Stimulated activated CD4-positive, alpha-beta T cell treated with anti-CD3 and anti-CD28 coated beads, Interleukin-1b, Interleukin-23, amount 100 ng/mL, for 24 hours (primary cell): ENCODE data around the gene MUC2.

Experiments
- DNase-seq, 4 experiments: peaks; one replicate each; pipeline ENCODE4 v3.0.0-alpha.2; 2020; ENCODE audit warnings: low read depth in 4 of 4, low spot score in 1 of 4

MUC2 gene

DNA sequence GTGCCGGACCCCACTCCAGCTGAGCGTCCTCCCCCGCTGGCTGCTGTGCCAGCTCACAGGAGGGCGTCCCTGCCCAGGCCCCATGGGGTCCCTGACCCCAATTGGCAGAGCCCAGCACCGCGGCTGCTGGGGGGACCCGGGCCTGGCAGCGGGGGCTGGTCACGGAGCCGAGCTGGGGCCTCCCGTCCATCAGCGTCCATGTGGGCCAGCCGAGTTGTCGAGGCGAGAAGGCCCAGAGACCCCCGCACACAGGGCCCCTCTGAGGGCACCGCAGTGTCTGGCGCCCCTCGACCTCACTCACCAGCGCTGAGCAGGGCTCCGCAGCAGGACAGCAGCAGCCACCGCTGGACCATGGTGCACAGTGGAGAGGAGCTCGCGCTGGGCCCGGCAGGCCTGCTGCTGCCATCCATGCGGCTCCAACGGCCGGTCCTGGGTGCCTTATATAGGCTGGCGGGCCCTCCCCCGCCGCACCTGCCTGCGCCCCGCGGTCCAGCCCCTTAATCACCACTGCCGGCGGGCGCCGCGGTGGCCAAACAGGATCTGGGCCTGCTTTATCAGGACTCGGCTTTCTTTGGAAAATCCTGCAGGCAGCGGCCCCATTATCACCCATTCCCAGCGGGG lies 38.3 kb upstream of the MUC2 start, which contains the start of gene MUC6:
Gene MUC6, minus strand, starts transcription at position 416 of the 621 bp plus-strand sequence. Its CDS starts 63 bp downstream, at position 353.
- no peak for DNase-seq

DNA sequence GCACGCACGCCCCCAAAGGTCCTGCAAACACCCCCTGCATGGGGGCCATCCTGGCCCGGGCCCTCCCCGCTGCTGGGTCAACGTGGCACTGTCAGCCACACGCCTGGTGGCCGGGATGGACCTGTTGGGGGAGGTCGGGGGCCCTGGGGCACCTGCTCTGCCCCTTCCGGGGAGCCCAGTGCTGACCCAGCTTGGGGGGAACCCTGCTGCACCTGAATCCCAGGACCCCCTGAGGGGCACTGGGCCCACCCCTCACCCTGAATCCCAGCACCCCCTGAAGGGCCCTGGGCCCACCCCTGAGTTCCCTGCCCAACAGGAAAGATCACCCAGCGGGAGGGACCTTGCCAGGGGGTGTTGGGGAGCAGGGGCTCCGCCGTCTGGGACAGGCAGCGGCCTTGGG lies 37.7 kb upstream of the MUC2 start:
- DNase-seq: no peak

DNA sequence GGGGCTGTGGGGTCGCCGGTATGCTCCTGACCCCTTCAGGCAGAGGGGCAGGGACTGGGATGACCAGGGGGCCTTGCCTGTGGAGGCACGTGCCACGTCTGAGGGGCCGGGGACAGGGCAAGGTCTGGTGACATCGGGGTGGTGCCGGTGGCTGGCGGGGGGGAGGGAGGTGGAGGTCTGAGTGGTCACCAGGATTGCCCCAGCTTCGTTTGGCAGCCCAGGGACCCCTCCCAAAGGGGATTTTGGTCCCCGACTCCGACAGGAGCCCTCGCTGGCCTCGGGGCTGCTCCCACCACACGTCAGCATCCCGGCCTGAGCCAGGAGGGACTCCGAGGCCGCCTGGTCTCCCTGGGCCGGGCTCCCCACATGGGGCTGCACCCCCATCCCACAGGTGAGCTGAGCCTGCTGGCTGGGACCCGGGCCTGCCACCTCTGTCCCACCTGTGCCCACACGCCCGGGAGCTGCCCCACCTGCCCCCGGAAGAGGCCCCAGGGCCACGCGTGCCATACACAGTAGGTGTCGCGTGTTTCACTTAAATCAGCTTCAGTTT lies 37.1 kb upstream of the MUC2 start:
- DNase-seq: no peak

DNA sequence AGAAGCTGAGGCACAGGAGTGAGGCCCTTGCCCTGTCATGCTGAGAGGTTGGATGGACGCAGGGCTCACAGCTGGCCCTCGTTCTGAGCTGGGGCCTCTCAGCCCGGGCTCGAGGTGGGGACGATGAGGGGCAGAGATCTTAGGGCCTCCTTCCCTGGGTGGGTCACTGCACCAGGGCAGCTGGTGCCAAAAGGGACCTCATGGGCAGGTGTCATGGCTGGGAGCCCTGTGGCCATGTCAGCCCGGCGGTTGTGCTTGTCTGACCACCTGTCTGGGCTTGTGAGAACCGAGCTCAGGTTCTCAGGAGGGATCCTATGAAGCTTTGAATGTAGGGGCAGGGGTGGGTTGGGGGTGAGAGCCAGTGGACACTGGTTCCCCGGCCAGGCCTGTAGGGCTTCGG lies 36.3 kb upstream of the MUC2 start:
- no peak for DNase-seq

DNA sequence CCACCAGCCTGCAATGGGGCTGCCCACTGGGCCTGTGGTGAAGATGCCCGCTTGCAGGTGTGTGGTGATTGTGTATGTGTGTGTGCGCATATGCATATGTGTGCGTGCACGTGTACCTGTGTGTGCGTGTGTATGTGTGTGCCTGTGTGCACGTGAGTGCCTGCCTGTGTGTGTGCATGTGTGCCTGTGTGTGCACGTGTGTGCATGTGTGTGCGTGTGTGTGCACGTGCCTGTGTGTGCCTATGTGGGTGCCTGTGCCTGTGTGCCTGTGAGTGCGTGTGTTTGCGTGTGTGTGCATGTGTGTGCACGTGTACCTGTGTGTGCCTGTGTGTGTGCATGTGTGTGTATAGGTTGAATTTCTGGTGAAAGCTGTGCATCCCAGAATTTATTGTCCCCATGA lies 35.8 kb upstream of the MUC2 start:
- no peak for DNase-seq

DNA sequence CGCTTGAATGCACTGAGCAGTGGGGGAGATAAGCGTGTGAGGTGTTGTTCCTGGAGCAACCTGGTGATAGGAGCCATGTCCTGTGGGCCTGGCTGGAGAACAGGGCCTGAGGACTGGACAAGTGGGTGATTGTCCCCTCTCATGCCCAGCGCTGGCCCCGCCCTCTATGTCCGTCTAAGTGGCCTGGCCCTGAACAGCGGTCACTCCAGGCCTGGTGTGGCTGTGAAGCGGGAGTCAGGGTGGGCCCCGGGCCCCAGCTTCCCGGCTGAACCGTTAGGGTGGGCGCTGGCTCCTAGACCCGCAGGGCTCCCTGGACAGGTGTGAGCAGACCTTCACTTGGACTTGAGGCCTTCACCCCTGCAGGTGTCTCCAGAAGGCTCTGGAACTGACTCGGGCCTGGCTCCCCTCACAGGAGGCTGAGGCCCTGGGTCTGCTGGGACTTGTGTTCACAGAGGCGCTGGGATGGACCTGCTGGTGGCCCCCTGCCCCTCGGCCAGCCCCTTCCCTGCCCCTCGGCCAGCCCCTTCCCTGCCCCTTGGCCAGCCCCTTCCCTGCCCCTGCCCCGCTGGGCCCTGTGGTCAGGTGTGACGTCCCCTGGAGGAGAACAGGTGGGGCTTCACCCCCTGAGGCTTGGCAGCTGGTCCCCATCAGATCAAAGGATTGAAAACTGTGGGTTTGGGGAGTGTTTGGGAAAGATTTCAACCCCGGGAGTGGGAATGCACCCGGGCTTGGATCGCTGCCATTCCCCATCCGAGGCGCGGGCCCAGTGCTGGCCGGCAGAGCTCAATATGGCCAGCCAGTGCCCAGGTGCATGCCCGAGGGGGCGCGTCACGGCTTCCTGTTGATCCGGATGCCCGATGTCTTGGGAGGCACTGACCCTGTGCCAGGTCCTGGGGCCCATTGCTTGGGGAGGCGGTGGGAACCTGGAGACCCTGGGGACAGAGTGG lies 34.9 kb upstream of the MUC2 start:
- no peak for DNase-seq

DNA sequence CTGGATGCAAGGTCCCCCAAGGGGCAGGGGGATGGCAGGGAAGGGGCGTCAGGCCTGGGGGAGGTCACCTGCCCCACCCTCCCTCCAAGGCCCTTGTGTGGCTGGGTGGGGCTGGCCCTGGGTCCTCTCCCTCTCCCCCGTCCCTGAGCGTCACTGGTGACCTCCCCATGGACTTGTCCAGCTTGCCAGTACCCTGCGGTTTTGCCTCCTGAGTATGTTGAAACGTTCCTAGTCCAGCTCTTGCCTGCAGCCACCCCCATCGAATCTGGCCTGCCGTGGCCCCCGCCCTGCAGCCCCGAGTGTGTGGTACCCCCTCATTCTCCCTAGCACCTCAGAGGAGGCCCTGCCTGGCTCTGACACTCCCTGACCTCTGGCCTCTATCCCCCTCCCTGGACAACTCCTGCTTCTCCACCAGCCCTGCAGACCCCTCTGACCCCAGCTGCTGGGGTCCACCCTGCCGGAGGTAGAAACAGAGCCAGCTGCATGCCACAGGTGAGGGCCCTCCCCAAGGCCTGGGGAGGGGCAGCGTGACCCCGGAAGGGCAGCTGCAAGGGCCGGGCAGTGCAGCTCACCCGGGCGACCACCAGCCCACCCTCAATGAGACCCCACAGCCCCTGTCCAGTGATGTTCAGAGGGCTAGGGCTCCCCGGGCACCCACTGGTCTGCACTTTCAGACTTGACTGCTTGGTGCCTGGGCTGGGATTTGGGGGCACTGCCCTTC lies 34.1 kb upstream of the MUC2 start:
- no peak for DNase-seq

DNA sequence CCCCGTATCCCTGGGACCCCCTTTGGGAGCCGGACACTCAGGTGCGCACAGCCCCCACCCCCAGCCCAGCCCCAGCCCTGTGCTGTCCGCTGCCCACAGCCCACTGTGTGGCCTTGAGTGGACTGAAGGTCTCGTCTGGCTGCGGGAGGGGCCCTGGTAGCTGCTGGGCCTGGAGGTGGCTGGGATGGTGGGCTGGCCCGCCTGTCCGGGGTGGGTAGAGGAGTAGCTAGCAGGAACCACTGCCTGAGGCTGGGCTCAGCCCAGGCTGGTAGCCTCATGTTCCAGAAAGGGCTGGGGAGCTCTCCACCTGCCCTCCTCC lies 33.6 kb upstream of the MUC2 start:
- DNase-seq: no peak

DNA sequence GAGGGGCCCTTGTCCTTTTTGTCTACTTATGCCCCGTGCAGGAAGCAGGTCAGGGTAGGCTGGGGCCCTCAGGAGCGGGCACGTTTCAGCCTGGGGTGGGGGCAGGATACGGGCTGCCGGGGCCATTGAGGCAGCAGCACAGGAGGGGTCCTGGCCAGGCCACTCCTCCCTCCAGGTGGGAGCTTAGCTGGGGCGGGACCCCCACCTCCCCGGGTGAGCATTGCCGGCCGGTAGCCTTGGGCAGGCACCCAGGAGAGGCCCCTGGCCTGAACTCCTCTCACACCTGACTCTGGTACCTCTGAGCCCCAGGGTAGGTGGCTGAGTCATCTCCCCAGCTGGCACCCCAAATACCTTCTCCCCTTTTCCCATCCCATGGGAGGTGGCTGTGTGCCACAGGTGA lies 33.2 kb upstream of the MUC2 start:
- DNase-seq: no peak

DNA sequence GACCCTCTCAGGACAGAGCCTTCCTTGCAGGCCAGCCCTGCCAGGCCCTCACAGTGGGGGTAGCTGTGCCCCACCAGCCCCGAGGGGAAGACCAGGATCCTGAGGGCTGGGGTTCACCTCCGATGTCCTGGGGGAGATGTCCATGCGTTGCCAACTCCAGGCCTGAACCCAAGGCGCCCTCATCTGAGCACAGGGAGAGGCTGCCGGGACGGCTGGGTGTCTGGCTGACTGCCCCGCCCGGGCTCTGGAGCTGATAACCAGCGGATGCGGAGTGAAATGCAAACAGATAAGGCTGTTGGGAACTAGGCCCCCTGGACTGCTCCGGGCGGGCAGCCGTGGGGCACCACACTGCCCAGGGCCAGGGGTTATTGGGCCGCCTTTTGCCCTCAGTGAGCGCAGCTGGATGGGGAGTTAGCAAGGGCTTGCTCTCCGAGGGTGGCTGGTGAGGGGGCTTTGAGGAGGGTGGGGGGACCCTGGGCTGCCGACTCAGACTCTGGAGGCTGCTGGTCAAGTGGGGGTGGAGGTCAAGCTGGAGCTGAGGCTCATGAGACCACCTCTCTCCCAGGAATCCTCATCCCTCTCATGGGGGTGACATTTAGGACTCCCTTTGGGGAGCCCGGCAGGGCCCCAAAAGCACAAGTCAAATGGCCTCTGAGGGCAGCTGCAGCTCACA lies 32.6 kb upstream of the MUC2 start:
- no peak for DNase-seq

DNA sequence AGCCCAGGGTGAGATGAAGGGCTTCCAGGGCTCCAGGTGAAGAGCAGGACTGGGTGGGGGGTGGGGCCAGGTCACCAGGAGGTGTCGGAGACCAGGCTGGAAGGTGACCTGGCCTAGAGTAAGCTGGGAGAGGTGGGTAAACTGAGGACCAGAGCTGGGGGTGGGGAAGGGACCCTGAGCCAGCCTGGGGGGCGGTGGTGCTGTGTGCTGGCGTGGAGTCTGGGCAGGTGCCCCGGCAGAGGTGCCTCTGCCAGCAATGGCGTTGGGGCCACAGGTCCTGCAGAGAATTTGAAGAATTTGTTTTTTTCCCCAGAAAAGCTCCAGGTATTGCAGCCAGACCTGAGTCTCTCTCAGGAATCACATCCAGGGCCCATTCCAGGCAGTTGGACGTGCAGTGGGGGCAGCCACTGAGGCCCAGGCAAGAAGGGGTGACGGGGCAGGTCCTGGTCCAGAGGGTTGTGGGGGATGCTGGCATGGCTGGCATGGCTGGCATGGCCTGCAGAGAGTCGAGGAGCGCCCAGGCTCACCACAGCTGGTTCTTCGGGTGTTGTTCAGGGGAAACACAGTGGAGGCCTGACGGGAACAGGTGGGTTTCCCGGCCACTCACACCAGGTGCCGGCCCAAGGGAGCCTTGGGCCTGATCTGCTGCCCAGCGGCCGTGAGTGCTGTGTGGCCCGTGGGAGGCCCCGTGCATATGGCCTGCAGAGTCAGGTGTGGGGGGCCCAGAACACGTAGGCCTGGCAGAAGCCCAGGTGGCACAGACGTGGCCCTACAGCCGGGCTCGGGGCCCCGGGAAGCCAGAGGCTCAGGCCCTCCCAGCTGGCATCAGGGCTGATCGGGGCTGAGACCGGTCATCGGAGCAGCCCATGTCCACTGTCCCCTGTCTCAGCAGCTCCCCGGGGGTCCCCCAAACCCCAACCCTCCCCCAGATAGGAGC lies 31.8 kb upstream of the MUC2 start:
- DNase-seq: no peak

DNA sequence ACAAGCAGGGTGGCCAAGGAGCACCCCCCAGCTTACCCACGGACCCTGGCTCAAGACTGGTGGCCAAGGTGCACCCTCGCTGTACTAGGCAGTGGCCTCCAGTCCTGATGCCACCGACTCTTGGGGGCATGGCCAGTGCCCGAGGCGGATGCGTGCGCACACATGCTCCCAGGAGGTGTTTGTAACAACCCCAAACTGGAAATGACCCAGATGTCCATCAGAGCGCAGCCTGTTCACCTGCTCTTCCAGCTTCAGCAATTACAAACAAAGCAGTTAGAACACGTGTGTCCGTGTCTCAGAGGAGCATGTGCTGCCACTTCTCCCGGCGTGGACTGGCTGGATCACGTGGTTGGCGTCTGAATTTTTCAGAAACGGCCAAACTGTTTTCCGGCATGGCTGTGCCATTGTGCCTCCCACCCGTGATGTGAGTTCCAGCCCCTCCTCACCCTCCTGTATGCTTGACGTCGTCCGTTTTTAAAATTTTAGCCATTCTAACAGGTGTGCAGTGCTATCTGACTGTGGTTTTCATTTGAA lies 31.0 kb upstream of the MUC2 start:
- DNase-seq: no peak

DNA sequence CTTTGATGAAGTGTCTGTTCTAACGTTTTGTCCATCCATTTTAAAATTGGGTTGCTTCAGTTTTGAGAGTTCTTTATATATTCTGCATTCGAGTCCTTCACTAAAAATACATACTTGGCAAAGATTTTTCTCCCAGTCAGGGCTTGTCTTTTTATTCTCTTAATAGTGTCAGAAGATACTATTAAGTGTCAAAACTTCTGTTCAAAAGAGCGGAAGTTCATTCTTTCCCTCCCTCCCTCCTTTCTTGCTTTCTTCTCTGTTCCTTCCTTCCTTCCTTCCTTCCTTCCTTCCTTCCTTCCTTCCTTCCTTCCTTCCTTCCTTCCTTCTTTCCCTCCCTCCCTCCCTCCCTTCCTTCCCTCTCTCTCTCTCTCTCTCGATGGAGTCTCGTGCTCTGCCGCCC lies 30.5 kb upstream of the MUC2 start:
- no peak for DNase-seq

DNA sequence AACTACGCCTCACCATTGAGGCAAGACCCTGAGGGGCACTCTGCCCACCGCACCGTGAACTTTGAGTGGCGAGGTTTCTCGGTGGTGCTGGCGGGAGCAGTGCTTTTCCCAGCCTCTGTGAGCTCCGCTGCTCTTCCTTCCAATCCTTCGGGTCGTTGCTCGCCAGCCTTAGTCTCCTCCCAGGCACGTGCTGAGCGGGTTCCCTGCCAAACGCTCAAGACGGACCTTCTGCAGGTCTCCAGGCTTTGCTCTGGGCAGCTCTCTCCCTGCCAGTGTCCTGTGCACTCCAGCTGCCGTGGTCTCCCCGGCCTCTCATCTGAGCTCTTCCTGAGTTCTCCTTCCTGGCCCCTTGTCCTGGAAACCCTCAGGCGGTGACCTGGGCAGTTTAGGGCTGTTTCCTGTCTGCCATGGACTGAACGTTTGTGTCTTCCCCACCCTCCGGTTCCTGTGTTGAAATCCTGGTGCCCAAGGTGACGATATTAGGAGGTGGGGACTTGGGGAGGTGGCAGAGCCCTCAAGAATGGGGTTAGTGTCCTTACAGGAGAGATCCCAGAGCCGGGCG lies 27.0 kb upstream of the MUC2 start:
- no peak for DNase-seq

DNA sequence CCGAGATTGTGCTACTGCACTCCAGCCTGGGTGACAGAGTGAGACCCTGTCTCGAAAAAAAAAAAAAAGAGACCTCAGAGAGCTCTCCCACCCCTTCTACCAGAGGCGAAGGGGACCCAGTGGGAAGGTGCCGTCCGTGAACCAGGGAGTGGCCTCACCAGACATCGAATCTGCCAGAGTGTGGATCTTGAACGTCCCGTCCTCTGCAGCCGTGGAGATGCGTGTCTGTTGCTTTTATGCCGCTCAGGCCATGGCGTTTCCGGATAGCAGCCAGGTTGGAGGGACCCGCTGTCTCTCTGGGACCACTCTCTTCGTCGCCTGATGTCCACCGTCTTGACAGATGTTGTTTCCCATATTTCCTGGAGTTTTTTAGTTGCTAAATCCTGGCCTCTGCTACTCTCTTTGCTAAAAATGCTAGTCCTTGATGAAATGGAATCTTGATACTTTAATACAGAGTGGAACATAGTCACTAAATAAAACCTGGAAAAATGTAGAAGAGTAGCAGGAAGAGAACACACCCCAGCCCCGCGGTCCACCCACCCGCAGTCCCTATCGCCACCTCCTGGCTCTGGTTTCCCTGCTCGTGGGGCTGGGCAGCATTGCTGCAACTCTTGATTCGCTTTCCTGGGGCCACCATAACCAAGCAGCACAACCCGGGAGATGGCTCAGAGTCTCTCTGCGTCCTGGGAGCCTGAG lies 26.2 kb upstream of the MUC2 start:
- no peak for DNase-seq

DNA sequence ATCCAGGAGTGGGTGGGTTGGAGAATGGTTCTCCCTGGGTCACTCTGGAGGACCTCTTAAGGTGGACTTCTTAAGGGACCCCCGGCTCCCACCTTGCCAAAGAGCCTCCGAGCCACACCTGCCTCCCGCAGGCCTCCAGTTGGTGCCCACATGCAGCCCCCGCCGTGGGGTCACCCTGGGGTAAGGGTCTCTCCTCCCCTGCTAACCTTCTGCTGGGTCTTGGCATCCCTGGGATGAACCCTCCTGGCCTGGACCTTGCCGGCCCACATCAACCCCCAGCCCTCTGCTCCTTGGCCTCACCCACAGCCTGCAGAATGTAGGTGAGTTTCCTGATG lies 25.6 kb upstream of the MUC2 start:
- DNase-seq: no peak

DNA sequence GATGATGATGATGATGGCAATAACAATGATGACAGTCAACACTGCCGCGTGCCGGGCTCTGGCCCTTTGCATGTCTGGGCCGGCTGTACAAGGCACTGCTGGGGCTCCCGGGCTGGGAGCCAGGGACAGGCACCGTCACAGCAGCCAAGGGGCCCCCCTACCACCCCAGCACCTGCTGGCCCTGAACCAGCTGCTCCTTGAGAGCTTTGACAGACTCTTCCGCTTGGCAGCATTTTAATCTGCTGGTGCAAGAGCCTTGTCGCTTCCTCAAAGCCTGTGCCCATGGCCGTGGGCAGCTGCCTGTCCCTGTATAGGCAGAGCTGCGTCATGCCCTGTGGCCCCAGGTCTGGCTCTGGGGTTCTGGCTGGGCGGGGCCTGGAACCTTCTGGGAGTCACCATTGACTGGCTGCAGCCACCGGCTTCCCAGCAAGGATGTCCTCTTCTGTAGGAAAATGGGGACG lies 25.2 kb upstream of the MUC2 start:
- DNase-seq: no peak

DNA sequence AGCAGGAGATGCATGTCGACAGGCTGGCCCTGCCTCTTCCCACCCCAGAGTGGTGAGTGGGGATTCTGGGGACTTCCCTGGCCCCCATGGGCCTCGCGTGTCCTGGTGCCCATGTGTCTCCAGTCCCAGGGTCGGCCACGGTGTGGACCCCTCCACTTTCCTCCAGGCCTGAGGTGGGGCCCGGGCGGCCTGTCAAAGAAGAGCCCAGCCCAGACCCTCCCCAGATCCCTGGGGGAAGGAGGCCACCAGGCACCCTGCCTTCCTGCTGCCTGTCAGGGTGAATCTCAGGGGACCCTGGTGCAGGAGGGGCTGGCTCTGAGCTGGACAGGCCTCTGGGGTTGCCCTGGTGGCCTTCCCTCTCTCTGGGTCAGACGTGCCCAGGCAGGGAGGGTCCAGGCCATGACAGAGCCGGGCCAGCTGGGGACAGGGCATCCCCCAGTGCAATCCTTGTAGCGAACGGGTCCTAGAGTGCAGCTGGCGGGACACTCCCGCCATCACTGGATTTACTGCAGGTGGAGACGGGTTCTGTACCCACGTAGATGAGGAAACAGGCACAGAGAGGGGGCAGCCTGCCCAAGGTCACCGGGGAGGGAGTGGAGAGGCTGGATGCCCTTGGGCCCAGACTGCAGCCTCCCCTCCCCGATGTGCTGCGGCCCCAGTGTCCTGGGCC lies 24.6 kb upstream of the MUC2 start:
- no peak for DNase-seq
